ENCODE data around the gene ZNF35. TPM values are rescaled to one million over a fixed set of nuclear protein-coding genes. Genes with fewer than 3 reads are reported as not detected.

ZNF35 gene
- total and polyA plus RNA-seq, 2 of the 13 experiments (the other 11 are each of a cell fraction or from before 2014, with no cell fraction given): 0.20 to 0.22 TPM

DNA sequence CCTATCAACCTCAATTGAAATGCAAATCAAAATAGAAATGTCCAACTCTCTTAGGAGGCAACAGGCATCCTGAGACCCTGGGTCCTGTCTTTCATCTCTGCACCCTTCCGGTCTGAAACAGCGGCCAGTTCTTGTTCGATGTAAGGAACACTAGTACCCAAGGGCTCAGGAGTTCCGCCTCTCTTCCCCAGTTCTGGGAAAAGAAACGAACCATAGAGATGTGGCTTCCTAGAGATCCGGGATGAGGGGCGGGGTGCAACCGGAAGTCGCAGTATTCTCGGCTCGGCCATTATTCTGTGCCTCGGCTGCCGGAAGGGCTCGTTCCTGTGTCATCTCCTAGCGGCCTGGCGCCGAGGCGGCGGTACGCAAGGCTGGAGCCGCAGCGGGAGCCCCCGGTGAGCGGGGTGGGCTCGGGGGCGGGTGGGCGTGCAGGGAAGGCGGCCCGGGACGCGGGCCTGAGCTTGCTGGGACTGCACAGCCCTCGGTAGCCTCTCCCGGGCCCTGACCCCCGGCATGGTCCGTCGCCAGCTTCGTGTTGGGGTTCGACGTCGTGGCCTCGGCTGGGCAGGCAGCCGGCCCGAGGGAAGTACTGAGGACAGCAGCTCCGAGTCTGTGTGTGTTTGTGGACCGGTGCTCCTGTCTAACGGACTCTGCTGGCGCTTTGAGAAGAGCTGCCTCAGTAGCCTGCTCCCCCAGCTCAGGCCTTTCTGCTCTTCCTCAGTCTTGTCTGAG, 23.6 kb upstream of the ZNF35 start, which contains the start of gene ZNF197 (continued):
- TF ChIP-seq GABPA (IDR thresholded peaks at IDR 0.05; ENCODE audit: low read depth, low read length) (peak; percentile 74), GABPA (CRISPR knock-in tag; IDR thresholded peaks at IDR 0.05; ENCODE audit: low read depth) (peak; percentile 90), MEIS1 (CRISPR knock-in tag; IDR thresholded peaks at IDR 0.05; ENCODE audit: borderline replicate concordance) (no peak), ZNF564 (CRISPR knock-in tag; IDR thresholded peaks at IDR 0.05) (peak; percentile 91), NR3C1 (CRISPR knock-in tag; IDR thresholded peaks at IDR 0.05) (no peak), SIN3B (IDR thresholded peaks at IDR 0.05; ENCODE audit: low read length) (no peak), PHF8 (CRISPR knock-in tag; IDR thresholded peaks at IDR 0.05) (peak; percentile 64), ZNF607 (CRISPR knock-in tag; IDR thresholded peaks at IDR 0.05; ENCODE audit: borderline replicate concordance) (0 out of 2 replicates have a peak, but pooled peaks have one; percentile 57), KAT8 (CRISPR knock-in tag; IDR thresholded peaks at IDR 0.05) (peak; percentile 72), ZNF317 (CRISPR knock-in tag; IDR thresholded peaks at IDR 0.05) (no peak), REST (IDR thresholded peaks at IDR 0.05; ENCODE audit: borderline replicate concordance in 1 of 2, low read depth in 1 of 2, low read length in 2 of 2) (peak in 1 of 2 experiments; percentile 43; a peak in 1 of 4 replicates), MAX (IDR thresholded peaks at IDR 0.05) (peak; percentile 56; the same call in 1 of the 2 replicates)
- TF ChIP-seq, protein P1, sequence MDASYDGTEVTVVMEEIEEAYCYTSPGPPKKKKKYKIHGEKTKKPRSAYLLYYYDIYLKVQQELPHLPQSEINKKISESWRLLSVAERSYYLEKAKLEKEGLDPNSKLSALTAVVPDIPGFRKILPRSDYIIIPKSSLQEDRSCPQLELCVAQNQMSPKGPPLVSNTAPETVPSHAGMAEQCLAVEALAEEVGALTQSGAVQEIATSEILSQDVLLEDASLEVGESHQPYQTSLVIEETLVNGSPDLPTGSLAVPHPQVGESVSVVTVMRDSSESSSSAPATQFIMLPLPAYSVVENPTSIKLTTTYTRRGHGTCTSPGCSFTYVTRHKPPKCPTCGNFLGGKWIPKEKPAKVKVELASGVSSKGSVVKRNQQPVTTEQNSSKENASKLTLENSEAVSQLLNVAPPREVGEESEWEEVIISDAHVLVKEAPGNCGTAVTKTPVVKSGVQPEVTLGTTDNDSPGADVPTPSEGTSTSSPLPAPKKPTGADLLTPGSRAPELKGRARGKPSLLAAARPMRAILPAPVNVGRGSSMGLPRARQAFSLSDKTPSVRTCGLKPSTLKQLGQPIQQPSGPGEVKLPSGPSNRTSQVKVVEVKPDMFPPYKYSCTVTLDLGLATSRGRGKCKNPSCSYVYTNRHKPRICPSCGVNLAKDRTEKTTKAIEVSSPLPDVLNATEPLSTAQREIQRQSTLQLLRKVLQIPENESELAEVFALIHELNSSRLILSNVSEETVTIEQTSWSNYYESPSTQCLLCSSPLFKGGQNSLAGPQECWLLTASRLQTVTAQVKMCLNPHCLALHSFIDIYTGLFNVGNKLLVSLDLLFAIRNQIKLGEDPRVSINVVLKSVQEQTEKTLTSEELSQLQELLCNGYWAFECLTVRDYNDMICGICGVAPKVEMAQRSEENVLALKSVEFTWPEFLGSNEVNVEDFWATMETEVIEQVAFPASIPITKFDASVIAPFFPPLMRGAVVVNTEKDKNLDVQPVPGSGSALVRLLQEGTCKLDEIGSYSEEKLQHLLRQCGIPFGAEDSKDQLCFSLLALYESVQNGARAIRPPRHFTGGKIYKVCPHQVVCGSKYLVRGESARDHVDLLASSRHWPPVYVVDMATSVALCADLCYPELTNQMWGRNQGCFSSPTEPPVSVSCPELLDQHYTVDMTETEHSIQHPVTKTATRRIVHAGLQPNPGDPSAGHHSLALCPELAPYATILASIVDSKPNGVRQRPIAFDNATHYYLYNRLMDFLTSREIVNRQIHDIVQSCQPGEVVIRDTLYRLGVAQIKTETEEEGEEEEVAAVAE (CRISPR knock-in tag; IDR thresholded peaks at IDR 0.05; ENCODE audit: borderline replicate concordance): 0 out of 2 replicates have a peak, but pooled peaks have one; percentile 27
- TF ChIP-seq, protein P2, sequence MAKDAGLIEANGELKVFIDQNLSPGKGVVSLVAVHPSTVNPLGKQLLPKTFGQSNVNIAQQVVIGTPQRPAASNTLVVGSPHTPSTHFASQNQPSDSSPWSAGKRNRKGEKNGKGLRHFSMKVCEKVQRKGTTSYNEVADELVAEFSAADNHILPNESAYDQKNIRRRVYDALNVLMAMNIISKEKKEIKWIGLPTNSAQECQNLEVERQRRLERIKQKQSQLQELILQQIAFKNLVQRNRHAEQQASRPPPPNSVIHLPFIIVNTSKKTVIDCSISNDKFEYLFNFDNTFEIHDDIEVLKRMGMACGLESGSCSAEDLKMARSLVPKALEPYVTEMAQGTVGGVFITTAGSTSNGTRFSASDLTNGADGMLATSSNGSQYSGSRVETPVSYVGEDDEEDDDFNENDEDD (CRISPR knock-in tag; IDR thresholded peaks at IDR 0.05; ENCODE audit: borderline replicate concordance): peak; percentile 50; the same call in 1 of the 2 replicates
- TF ChIP-seq, protein P3, sequence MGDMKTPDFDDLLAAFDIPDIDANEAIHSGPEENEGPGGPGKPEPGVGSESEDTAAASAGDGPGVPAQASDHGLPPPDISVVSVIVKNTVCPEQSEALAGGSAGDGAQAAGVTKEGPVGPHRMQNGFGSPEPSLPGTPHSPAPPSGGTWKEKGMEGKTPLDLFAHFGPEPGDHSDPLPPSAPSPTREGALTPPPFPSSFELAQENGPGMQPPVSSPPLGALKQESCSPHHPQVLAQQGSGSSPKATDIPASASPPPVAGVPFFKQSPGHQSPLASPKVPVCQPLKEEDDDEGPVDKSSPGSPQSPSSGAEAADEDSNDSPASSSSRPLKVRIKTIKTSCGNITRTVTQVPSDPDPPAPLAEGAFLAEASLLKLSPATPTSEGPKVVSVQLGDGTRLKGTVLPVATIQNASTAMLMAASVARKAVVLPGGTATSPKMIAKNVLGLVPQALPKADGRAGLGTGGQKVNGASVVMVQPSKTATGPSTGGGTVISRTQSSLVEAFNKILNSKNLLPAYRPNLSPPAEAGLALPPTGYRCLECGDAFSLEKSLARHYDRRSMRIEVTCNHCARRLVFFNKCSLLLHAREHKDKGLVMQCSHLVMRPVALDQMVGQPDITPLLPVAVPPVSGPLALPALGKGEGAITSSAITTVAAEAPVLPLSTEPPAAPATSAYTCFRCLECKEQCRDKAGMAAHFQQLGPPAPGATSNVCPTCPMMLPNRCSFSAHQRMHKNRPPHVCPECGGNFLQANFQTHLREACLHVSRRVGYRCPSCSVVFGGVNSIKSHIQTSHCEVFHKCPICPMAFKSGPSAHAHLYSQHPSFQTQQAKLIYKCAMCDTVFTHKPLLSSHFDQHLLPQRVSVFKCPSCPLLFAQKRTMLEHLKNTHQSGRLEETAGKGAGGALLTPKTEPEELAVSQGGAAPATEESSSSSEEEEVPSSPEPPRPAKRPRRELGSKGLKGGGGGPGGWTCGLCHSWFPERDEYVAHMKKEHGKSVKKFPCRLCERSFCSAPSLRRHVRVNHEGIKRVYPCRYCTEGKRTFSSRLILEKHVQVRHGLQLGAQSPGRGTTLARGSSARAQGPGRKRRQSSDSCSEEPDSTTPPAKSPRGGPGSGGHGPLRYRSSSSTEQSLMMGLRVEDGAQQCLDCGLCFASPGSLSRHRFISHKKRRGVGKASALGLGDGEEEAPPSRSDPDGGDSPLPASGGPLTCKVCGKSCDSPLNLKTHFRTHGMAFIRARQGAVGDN (CRISPR knock-in tag; IDR thresholded peaks at IDR 0.05): peak; percentile 88
